Suprapubic skin (tissue), 4 donors: ENCODE results near the gene ELMO1. TPM values are rescaled to one million over a fixed set of nuclear protein-coding genes. Genes with fewer than 3 reads are reported as not detected.

Source experiments
- DNase-seq, 2 donors: peaks; one replicate each; pipeline ENCODE4 v3.0.0-alpha.2; 2019; ENCODE audit warnings: low spot score in 2 of 2
- H3K27ac ChIP-seq: fragments of 200-600 bp; sonication (generic); one replicate; pipeline ENCODE4 v1.5.1; 2019
- H3K27me3 ChIP-seq: fragments of 200-600 bp; sonication (generic); one replicate; pipeline ENCODE4 v1.5.1; 2019
- H3K36me3 ChIP-seq: fragments of 200-600 bp; sonication (generic); one replicate; pipeline ENCODE4 v1.5.1; 2019
- H3K4me1 ChIP-seq: fragments of 200-600 bp; sonication (generic); one replicate; pipeline ENCODE4 v1.5.1; 2019
- H3K4me3 ChIP-seq: fragments of 200-600 bp; sonication (generic); one replicate; pipeline ENCODE4 v1.5.1; 2019; ENCODE audit warnings: mild to moderate bottlenecking
- H3K9me3 ChIP-seq: fragments of 200-600 bp; sonication (generic); one replicate; pipeline ENCODE4 v1.5.1; 2019
- EP300 ChIP-seq: sonication (generic); formaldehyde crosslinking; IDR thresholded peaks from one replicate; pipeline ENCODE4 v1.6.1; 2017; ENCODE audit warnings: antibody characterized with exemption
- POLR2A ChIP-seq, 2 donors: fragments of 450-650 bp; IDR thresholded peaks; one replicate each; pipeline ENCODE4 v1.6.1; 2017; ENCODE audit warnings: antibody characterized with exemption in 2 of 2, mild to moderate bottlenecking in 2 of 2, moderate library complexity in 2 of 2
- POLR2AphosphoS5 ChIP-seq, 3 donors: sonication (generic); formaldehyde crosslinking; IDR thresholded peaks; one replicate each; pipeline ENCODE4 v1.6.1; 2017; ENCODE audit warnings: antibody characterized with exemption in 3 of 3
- WGBS: methylation state at CpG from one replicate; pipeline ENCODE4 v1.1.5; 2018; 5-methylcytosine and 5-hydroxymethylcytosine counted together
- total RNA-seq, 4 donors: library from RNA; depleted of rRNA; stranded (reverse); fragments of >200 nt; gene quantifications; one replicate each; pipeline ENCODE4 v1.1.0, GENCODE V29; 2016
- TF ChIP-seq, protein P1 (sequence below), 2 donors: fragments of 200-600 bp in 1 of 2; fragments of 450-650 bp in 1 of 2; sonication (generic) in 1 of 2; IDR thresholded peaks; one replicate each; pipeline ENCODE4 v1.5.1; 2016 to 2019; ENCODE audit warnings: antibody characterized with exemption in 2 of 2, mild to moderate bottlenecking in 1 of 2, moderate library complexity in 1 of 2

The ELMO1 gene
- total RNA-seq, 4 donors from 2014 or later: 9.8 to 49.6 (median 22.2) TPM

DNA sequence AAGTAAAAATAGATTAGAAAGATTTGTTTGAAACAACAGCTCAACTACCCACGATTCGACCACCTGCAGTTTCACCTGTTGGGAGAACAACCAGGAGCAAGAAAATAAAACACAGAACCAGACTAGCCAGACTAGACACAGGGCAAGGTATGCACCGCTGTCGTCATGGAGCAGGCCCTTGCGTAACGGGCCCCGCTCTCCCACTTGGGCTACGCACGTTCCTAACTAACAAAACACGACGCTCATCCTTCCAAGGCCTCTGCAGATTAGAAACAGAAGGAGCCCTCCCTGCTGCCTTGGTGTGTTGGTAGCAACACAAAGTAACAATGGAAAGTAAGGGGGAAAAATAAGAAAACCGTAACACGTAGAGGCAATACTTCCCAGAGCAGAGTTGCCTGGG, 45.1 kb upstream of the ELMO1 start:
- Histone ChIP-seq H3K36me3 (no peaks in the 10 kb centered on the region), H3K27me3 (no peaks in the 10 kb centered on the region)

DNA sequence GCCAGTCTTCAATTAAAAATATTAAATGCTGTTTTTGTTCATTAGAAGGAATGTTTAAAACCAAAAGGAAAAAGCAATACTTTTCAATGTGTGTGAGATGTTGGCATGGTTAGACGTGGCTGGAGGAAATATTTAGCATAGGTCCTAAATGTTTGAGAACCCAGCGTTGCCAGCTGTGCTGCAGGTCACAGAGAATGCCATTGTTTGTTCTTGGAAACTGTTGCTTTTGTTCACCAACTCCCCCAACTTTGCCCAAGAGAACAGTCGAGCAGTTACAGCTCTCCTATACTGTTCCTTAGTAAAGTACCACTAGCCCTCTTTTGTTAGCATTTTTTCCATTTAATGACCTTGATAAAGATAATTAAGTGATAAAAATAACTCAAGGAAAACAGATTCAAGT, 44.5 kb upstream of the ELMO1 start:
- Histone ChIP-seq H3K27me3 (no peaks in the 10 kb centered on the region), H3K4me3 (no peak overlapping the region), H3K27ac (no peak overlapping the region), H3K36me3 (no peaks in the 10 kb centered on the region), H3K9me3 (no peaks in the 10 kb centered on the region), H3K4me1 (no peaks in the 10 kb centered on the region)
- 55% methylated on average over 3 of the region's 3 CpGs for WGBS
- no peak for DNase-seq
- TF ChIP-seq EP300: no peak
- TF ChIP-seq POLR2AphosphoS5 (IDR thresholded peaks at IDR 0.05): no peak

More for the DNA sequence above, 45.1 kb upstream of the ELMO1 start:
- Histone ChIP-seq H3K27ac (no peak overlapping the region), H3K4me1 (no peaks in the 10 kb centered on the region), H3K9me3 (no peaks in the 10 kb centered on the region), H3K4me3 (no peak overlapping the region)
- TF ChIP-seq EP300 (no peak), POLR2AphosphoS5 (IDR thresholded peaks at IDR 0.05) (no peak), POLR2A (IDR thresholded peaks at IDR 0.05) (no peak)
- TF ChIP-seq, protein P1, sequence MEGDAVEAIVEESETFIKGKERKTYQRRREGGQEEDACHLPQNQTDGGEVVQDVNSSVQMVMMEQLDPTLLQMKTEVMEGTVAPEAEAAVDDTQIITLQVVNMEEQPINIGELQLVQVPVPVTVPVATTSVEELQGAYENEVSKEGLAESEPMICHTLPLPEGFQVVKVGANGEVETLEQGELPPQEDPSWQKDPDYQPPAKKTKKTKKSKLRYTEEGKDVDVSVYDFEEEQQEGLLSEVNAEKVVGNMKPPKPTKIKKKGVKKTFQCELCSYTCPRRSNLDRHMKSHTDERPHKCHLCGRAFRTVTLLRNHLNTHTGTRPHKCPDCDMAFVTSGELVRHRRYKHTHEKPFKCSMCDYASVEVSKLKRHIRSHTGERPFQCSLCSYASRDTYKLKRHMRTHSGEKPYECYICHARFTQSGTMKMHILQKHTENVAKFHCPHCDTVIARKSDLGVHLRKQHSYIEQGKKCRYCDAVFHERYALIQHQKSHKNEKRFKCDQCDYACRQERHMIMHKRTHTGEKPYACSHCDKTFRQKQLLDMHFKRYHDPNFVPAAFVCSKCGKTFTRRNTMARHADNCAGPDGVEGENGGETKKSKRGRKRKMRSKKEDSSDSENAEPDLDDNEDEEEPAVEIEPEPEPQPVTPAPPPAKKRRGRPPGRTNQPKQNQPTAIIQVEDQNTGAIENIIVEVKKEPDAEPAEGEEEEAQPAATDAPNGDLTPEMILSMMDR (IDR thresholded peaks at IDR 0.05): no peak
- WGBS: 77% methylated on average over 13 of the region's 13 CpGs
- DNase-seq: no peak

DNA sequence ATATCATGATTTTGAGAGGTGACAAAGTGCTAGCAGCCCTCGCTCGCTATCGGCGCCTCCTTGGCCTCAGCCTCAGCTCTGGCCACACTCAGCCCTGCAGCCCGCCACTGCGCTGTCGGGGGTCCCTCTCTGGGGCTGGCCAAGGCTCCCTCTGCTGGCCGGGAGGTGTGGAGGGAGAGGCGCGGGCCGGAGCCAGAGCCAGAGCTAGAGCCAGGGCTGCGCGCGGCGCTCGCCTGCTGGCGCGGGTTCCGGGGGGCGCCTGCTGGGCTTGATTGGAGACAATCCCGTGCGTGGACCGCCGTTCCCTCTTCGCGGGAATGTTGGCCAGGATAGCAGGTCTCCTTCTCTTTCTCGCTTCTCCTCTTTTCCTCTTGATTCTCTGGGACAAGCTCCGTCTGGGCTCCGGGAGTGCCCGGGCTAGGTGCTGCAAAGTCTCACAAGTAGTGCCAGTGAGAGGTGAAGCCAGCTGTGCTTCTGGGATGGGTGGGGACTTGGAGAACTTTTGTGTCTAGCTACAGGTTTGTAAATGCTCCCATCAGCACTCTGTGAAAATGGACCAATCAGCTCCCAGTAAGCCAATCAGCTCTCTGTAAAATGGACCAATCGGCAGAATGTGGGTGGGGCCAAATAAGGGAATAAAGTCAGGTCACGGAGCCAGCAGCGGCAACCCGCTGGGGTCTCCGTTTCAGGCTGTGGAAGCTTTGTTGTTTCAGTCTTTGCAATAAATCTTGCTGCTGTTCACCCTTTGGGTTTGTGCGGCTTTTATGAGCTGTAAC, 43.4 kb upstream of the ELMO1 start:
- TF ChIP-seq, protein P1 (IDR thresholded peaks at IDR 0.05): no peak
- TF ChIP-seq EP300 (no peak), POLR2AphosphoS5 (IDR thresholded peaks at IDR 0.05) (no peak), POLR2A (IDR thresholded peaks at IDR 0.05) (no peak)
- no peaks in the 10 kb centered on the region for H3K4me1 ChIP-seq
- no peaks in the 10 kb centered on the region for H3K27me3 ChIP-seq
- H3K27ac ChIP-seq: no peak overlapping the region
- H3K4me3 ChIP-seq: no peak overlapping the region
- DNase-seq: no peak
- H3K9me3 ChIP-seq: no peaks in the 10 kb centered on the region
- no peaks in the 10 kb centered on the region for H3K36me3 ChIP-seq
- 96% methylated on average over 20 of the region's 36 CpGs for WGBS

- Histone ChIP-seq H3K36me3 (no peaks in the 10 kb centered on the region), H3K4me3 (no peak overlapping the region)
Measured at GRCh38 chr7:37489703-37490102, 41.0 kb upstream of the ELMO1 start.

DNA sequence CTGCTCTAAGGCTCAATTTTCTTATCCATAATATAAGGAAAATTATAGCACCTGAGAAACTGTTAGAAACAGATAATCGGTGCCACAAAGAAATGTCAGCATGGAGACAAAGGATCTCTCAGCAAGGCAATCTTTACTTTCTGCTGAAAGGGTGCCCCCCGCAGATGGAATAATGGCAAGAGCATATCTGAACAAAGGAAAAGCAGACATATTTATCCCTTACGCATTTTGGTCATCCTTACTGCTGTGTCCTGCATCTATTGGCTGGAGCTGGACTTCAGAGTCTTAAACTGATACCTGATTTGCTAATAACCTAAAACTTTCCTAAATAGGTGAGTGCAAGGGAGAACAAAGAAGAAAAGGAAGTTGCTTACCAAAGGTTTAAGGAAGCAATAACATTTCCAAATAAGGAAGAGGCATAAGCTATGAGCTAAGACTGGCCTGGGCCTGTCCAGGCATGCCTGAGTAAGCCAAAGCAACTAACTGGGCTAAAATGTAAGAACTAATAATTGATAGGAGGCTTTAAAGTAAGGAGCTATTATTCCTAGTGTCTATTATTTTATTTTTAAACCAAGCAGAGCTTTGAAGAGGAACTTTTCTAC, 39.6 kb upstream of the ELMO1 start:
- Histone ChIP-seq H3K9me3 (no peaks in the 10 kb centered on the region), H3K4me1 (no peaks in the 10 kb centered on the region), H3K36me3 (no peaks in the 10 kb centered on the region), H3K27ac (no peak overlapping the region), H3K4me3 (no peak overlapping the region), H3K27me3 (no peaks in the 10 kb centered on the region)
- WGBS: 94% methylated on average over 3 of the region's 3 CpGs
- no peak for TF ChIP-seq POLR2AphosphoS5 (IDR thresholded peaks at IDR 0.05)
- TF ChIP-seq EP300: no peak
- no peak for DNase-seq

More at GRCh38 chr7:37489703-37490102, 41.0 kb upstream of the ELMO1 start:
- DNase-seq: no peak
- TF ChIP-seq POLR2A (IDR thresholded peaks at IDR 0.05) (no peak), EP300 (no peak), POLR2AphosphoS5 (IDR thresholded peaks at IDR 0.05) (no peak)
- Histone ChIP-seq H3K27me3 (no peaks in the 10 kb centered on the region), H3K9me3 (no peaks in the 10 kb centered on the region), H3K27ac (no peak overlapping the region), H3K4me1 (no peaks in the 10 kb centered on the region)
- WGBS: 39% methylated on average over 1 of the region's 1 CpG

DNA sequence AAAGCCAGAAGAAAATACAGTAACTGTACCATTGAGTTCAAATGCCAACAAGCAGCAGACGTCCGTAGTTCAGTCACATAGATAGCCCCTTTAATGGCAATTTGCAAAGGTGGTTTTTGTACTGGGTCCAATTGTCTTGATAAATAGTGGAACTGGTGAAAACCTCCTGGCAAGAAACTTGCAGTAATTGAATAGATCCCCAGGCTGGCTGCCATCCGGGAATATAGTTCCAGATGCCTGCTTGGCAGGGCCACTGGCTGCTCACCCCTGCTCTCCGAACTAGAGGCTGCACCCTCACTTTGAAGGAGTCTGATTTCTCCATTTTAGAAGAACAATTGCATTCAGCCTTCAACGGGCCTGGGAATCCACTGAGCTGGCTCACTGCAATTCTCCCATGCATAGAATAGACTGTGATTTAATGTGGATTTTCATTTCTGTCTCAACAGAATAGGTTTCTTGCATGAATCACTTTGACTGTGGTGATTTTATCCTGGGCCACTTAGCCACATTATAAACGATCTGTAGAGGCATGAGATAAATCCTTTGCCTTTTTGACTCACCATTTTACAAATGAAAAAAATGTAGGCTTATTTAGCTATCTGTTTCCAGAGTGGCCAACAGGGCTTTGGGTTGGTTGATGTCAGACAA, 35.9 kb upstream of the ELMO1 start:
- H3K4me3 ChIP-seq: no peak overlapping the region
- no peak overlapping the region for H3K27ac ChIP-seq
- WGBS: 70% methylated on average over 6 of the region's 6 CpGs
- no peak for DNase-seq
- H3K27me3 ChIP-seq: no peaks in the 10 kb centered on the region
- H3K9me3 ChIP-seq: no peaks in the 10 kb centered on the region
- TF ChIP-seq, protein P1 (IDR thresholded peaks at IDR 0.05): no peak
- TF ChIP-seq POLR2AphosphoS5 (IDR thresholded peaks at IDR 0.05): no peak
- TF ChIP-seq POLR2A (IDR thresholded peaks at IDR 0.05): no peak
- no peak for TF ChIP-seq EP300
- no peaks in the 10 kb centered on the region for H3K36me3 ChIP-seq
- H3K4me1 ChIP-seq: no peaks in the 10 kb centered on the region
